ENCODE results near the gene OAS1. TPM values are rescaled to one million over a fixed set of nuclear protein-coding genes. Genes with fewer than 3 reads are reported as not detected.

Gene OAS1
- total RNA-seq, 1 experiment from 2014 or later = 10.2 TPM

DNA sequence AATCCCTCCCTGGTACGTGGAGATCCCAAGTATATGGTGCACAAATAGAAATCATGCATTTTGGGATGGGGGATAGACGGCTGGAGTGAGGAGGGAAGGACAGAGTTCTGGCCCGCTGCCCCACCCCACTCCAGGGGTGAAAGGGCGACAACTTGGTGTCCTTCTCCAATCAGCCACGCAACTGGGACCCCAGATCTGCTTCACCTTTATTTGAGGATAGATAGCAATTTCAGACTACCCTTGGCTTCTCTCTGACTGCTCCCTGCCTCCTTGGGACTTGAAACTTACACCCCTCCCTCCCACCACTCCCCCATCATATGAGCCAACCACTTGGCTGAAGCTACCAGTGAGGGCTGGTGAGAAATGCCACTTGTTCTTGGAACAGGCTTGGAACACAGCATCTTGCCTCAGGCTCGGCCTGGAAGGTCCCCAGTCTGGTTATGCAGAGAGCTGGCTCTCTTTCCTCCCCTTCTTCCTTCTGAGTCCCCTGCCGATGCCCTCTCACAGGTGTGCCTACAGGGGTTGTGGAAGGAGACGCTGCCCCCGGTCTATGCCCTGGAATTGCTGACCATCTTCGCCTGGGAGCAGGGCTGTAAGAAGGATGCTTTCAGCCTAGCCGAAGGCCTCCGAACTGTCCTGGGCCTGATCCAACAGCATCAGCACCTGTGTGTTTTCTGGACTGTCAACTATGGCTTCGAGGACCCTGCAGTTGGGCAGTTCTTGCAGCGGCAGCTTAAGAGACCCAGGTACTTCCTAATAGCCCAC lies 39.7 kb downstream of the OAS1 start:
- Histone ChIP-seq H3K4me2 (ENCODE audit: low read length) (no peak overlapping the region), H3K9ac (ENCODE audit: low read length) (no peak overlapping the region), H3K27me3 (ENCODE audit: low read length) (no peaks in the 10 kb centered on the region), H3K36me3 (ENCODE audit: low read depth, low read length) (no peaks in the 10 kb centered on the region), H3K9me3 (ENCODE audit: low read length) (no peaks in the 10 kb centered on the region), H4K20me1 (ENCODE audit: low read length) (no peaks in the 10 kb centered on the region), H3K9me2 (replicated peaks; ENCODE audit: low read length) (no peaks in the 10 kb centered on the region), H3K79me2 (ENCODE audit: low read length) (no peaks in the 10 kb centered on the region), H3K4me1 (ENCODE audit: insufficient read depth, low read length) (no peaks in the 10 kb centered on the region), H2AFZ (ENCODE audit: low read length) (no peak overlapping the region), H3K4me3 (ENCODE audit: low read length) (no peak overlapping the region), H3K27ac (ENCODE audit: low read length) (no peak overlapping the region), H3F3A (ENCODE audit: low read length, unreplicated experiment) (no peaks in the 10 kb centered on the region)
- no peak for DNase-seq
- TF ChIP-seq CTCF (conservative IDR thresholded peaks at IDR 0.05; ENCODE audit: low read depth, low read length) = no peak
- no peak for TF ChIP-seq EZH2 (IDR thresholded peaks at IDR 0.05; ENCODE audit: low read length, unreplicated experiment)
- TF ChIP-seq EZH2phosphoT487 (IDR thresholded peaks at IDR 0.05; ENCODE audit: borderline replicate concordance, low read length) = no peak
- ChIA-PET CTCF (no interaction called here), POLR2A (ENCODE audit: unreplicated experiment) (no interaction called here)
- intact Hi-C loops (cut with micrococcal nuclease) = no loop called here
- no peak for ATAC-seq
- BruUV-seq (replicated peaks) = no TSS peak

DNA sequence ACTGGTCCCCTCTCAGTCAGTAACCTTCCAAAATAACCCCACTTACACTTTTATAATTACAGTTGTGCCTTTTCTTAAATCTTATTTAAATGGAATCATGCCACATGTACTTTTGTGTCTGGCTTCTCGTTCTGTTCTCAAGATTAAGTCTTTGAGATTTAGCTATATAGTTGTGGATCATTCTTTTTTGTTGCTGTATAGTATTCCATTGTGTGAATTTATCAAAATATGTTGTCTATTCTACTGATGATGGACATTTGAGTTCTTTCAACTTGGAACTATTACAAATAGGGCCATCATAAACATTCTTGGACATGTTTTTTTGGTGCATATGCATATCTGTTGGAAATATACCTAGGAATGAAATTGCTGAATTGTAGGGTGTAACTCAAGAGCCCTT lies 40.6 kb downstream of the OAS1 start:
- no peaks in the 10 kb centered on the region for H3K36me3 ChIP-seq (ENCODE audit: low read depth, low read length)
- H3K79me2 ChIP-seq (ENCODE audit: low read length) = no peaks in the 10 kb centered on the region
- intact Hi-C loops (cut with micrococcal nuclease) = no loop called here
- POLR2A ChIA-PET (ENCODE audit: unreplicated experiment) = no interaction called here
- DNase-seq (no peak), ATAC-seq (no peak)
- no peak overlapping the region for H3K27ac ChIP-seq (ENCODE audit: low read length)
- no peak overlapping the region for H2AFZ ChIP-seq (ENCODE audit: low read length)
- H3K9me2 ChIP-seq (replicated peaks; ENCODE audit: low read length) = no peaks in the 10 kb centered on the region
- H3K4me1 ChIP-seq (ENCODE audit: insufficient read depth, low read length) = no peaks in the 10 kb centered on the region
- CTCF ChIA-PET = no interaction called here
- no peak overlapping the region for H3K4me2 ChIP-seq (ENCODE audit: low read length)
- BruUV-seq (replicated peaks) = no TSS peak
- no peak overlapping the region for H3K4me3 ChIP-seq (ENCODE audit: low read length)
- no peaks in the 10 kb centered on the region for H3K27me3 ChIP-seq (ENCODE audit: low read length)
- no peaks in the 10 kb centered on the region for H3F3A ChIP-seq (ENCODE audit: low read length, unreplicated experiment)
- TF ChIP-seq CTCF (conservative IDR thresholded peaks at IDR 0.05; ENCODE audit: low read depth, low read length) (no peak), EZH2 (IDR thresholded peaks at IDR 0.05; ENCODE audit: low read length, unreplicated experiment) (no peak), EZH2phosphoT487 (IDR thresholded peaks at IDR 0.05; ENCODE audit: borderline replicate concordance, low read length) (no peak)
- H4K20me1 ChIP-seq (ENCODE audit: low read length) = no peaks in the 10 kb centered on the region
- no peak overlapping the region for H3K9ac ChIP-seq (ENCODE audit: low read length)
- H3K9me3 ChIP-seq (ENCODE audit: low read length) = no peaks in the 10 kb centered on the region

GRCh38 chr12:112947761-112948160 lies 41.0 kb downstream of the OAS1 start:
- Histone ChIP-seq H3K36me3 (ENCODE audit: low read depth, low read length) (no peaks in the 10 kb centered on the region), H3F3A (ENCODE audit: low read length, unreplicated experiment) (no peaks in the 10 kb centered on the region), H4K20me1 (ENCODE audit: low read length) (no peaks in the 10 kb centered on the region), H3K4me2 (ENCODE audit: low read length) (no peak overlapping the region), H3K9ac (ENCODE audit: low read length) (no peak overlapping the region), H3K4me1 (ENCODE audit: insufficient read depth, low read length) (no peaks in the 10 kb centered on the region), H3K9me3 (ENCODE audit: low read length) (no peaks in the 10 kb centered on the region), H2AFZ (ENCODE audit: low read length) (no peak overlapping the region), H3K4me3 (ENCODE audit: low read length) (no peak overlapping the region), H3K79me2 (ENCODE audit: low read length) (no peaks in the 10 kb centered on the region), H3K27me3 (ENCODE audit: low read length) (no peaks in the 10 kb centered on the region), H3K9me2 (replicated peaks; ENCODE audit: low read length) (no peaks in the 10 kb centered on the region), H3K27ac (ENCODE audit: low read length) (no peak overlapping the region)
- POLR2A ChIA-PET (ENCODE audit: unreplicated experiment) = no interaction called here
- BruUV-seq (replicated peaks) = no TSS peak
- DNase-seq = no peak
- intact Hi-C loops (cut with micrococcal nuclease) = no loop called here
- ATAC-seq = no peak
- TF ChIP-seq EZH2phosphoT487 (IDR thresholded peaks at IDR 0.05; ENCODE audit: borderline replicate concordance, low read length) (no peak), CTCF (conservative IDR thresholded peaks at IDR 0.05; ENCODE audit: low read depth, low read length) (no peak), EZH2 (IDR thresholded peaks at IDR 0.05; ENCODE audit: low read length, unreplicated experiment) (no peak)
- CTCF ChIA-PET = no interaction called here

Measured in PC-3 (cell line).